Measurements from ENCODE around the gene FAM185A.
"Not testable (repeated sequence)": the region's sequence is repeated elsewhere in the genome, so short reads cannot be mapped to it uniquely, and the experiment has no call there.

Gene FAM185A

GRCh38 chr7:102748605-102749444 lies at the start of gene FAM185A:
FAM185A (plus strand) TSS chr7:102748999; CDS start chr7:102749208, 209 bp downstream.
- DNase-seq (ENCODE audit: low spot score), result peak; percentile 97

- DNase-seq (ENCODE audit: low spot score), result peak; percentile 0
Observed at GRCh38 chr7:102713011-102713690, 35.6 kb upstream of the FAM185A start.

DNA sequence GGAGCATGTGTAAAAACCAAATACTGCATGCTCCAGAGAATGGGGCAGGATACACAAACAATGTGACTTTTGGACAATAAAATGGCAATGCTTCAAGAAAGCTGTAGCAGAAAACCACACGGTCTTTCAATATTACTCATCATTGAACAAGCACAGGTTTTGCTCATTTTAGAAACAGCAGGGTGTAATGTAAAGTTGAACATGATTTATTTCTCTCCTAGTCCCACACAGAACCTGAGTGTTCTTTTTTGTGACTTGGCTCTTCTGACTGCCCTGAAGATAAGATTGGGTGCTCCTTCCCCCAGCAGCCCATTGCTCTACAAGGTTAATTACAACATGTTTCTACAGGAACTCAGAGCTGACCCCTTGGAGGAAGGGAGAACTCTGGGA lies 35.1 kb upstream of the FAM185A start:
- DNase-seq (ENCODE audit: low spot score), result not testable (repeated sequence)

DNA sequence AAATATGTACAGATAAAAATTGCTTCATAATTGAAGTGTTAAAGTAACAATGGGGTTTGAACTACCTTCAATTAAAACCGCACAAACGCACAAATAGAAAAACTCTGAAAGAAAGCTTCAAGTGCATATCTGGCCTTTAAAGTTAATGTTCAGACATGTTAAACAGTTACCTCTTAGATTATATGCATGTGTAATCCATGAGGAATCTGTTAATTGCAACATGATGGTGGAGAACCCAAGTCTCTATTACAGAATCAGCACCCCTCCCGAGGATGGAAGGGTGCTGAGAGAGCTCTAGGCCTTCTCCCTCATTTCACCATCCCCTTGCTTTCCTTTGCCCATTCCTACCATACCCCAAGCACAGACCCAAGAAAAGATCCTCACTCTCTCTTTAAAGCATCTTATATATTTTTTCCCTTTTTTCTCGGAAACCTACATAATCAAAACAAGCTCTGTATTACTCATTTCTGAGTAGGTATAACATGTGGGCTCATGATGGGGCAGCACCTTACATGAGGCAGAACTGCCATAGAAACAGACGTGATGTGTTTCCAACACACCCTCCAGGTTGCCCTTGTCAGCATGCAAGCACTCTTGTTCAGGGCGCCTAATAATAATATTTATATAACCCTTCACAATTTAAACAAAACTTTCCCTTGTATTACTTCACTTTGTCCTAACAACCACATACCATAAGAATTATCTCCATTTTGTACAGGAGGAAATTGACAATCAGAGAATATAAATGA lies 33.9 kb upstream of the FAM185A start:
- DNase-seq (ENCODE audit: low spot score), result not testable (repeated sequence)

- DNase-seq (ENCODE audit: low spot score), result not testable (repeated sequence)
Observed at GRCh38 chr7:102715718-102716117, 33.1 kb upstream of the FAM185A start.

DNA sequence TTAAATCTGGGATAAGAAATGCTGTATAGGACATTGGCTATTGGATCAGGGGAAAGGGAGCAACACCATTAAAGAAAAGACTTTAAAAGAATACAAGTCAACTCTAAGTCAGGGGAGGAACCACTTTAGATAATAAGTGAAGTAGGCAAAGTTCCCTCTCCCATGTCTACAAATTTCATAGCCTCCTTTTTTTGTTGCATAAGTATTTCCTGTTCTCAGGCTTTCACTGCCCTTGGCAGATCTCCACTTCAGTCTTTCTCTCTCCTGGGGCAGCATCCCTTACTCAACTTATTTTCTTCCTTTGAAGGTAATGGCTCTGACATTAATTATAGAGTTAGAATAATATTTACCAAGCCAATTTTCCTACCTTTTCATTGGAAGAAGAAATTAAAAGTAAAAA lies 30.3 kb upstream of the FAM185A start:
- not testable (repeated sequence) for DNase-seq (ENCODE audit: low spot score)

- DNase-seq (ENCODE audit: low spot score), result not testable (repeated sequence)
Observed at GRCh38 chr7:102726170-102726569, 22.6 kb upstream of the FAM185A start.

DNA sequence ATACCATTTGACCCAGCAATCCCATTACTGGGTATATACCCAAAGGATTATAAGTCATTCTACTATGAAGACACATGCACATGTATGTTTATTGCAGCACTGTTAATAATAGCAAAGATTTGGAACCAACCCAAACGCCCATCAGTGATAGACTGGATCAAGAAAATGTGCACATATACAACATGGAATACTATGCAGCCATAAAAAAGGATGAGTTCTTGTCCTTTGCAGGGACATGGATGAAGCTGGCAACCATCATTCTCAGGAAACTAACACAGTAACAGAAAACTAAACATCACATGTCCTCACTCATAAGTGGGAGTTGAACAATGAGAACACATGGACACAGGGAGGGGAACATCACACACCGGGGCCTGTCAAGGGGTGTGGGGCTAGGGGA lies 19.1 kb upstream of the FAM185A start:
- DNase-seq (ENCODE audit: low spot score), result not testable (repeated sequence)

GRCh38 chr7:102730431-102730830 lies 18.4 kb upstream of the FAM185A start:
- not testable (repeated sequence) for DNase-seq (ENCODE audit: low spot score)

DNA sequence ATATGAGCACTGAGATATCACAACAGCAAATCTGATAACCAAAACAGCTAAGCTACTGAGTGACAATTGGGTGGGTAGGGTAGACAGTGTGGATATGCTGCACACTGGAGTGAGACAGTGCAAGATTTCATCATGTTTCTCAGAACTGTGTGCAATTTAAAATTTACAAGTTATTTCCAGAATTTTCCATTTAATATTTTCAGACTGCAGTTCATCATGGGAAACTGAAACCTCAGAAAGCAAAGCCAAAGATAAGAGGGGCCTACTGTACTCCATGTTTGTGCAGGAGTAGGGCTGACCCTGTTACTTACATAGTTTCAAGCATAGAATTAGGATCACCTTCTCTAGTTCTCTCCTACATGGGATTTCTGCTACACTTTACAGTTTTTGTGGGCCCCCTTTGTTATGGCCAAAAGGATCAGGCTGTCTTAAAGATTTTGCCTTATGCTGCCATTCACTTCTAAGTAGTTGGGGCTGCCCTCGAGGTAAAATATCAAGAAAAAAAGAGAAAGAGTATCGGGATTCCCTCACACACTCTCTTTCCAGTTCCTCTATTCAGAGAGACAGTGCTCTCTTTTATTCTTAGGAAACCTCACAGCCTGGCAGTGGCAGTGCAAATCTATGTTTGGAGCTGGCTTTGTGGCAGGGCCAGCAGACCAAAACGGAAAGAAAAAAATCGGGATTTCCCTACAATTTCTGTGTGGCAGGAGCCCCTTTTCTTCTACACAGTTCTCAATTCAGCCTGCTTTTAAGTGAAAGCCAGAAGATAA lies 6.6 kb upstream of the FAM185A start:
- DNase-seq (ENCODE audit: low spot score), result not testable (repeated sequence)

DNA sequence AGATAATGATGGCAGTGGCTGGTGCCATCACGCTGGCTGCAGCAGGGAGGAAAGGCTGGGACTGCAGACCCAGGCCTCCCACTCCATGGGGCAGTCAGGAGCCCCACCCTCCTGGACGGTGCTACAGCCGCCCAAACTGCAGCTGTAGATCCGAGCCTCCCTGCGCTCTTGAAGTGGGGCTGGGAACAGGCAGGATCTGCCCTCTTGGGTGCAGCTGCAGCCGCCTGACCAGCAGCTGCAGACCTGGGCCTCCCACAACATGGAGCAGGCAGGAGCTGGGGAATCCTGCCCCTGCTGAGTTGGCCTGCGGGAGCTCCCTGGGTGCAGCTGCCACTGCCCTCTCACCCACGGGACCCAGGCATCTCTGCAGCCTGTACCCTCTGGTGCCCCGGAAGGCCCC lies 4.9 kb upstream of the FAM185A start:
- DNase-seq (ENCODE audit: low spot score), result not testable (repeated sequence)

DNA sequence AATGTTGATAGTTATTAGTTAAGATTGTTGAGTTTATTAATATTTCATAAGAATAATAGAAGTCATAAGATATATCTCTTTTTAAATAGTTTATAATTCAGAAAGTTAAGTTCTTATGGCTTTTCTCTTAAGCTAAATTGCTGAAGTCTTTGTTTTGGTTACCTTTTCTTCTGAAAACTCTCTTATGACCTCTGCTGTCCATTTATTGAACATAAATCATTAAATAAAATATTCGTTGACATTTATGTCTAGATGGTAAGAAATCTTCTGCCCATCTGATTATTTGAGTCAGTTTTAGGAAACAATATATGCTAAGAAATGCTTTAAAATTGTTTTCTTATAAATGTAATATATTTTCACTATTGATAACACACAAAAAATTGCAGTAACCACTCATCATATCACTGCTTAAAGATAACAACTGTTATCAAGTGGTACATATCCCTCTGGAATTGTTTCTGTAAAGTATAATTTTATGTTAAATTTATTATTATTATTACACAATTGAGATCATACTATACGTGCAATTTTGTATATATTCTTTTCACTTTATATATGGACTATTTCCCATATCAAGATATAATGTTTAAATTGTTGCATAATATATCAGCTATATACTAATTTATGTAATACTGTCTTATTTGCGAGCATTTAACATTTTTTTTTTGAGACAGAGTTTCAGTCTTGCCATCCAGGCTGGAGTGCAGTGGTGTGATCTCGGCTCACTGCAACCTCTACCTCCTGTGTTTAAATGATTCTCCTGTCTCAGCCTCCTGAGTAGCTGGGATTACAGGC lies 3.1 kb upstream of the FAM185A start:
- DNase-seq (ENCODE audit: low spot score), result not testable (repeated sequence)

- DNase-seq (ENCODE audit: low spot score), result not testable (repeated sequence)
Observed at GRCh38 chr7:102749445-102749786, 617 bp downstream of the FAM185A start.

DNA sequence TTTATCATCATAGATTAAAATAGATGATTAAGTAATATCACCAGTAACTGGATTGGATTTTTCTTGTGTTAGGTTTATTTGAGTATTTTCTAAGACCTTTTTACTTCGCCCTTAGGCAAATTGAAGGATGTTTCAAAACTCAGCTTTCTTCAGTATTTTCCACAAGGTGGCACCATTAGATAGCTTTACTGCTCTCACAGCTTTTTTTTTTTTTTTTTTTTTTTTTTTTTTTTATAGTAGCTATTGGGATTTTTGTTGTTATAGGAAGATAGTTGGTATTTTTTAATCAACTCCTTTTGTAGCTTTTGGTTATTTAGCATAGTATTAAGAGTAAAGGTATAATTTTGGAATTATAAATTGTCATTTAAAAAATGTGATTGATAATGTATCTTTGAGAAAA lies 9.4 kb downstream of the FAM185A start:
- DNase-seq (ENCODE audit: low spot score), result not testable (repeated sequence)

DNA sequence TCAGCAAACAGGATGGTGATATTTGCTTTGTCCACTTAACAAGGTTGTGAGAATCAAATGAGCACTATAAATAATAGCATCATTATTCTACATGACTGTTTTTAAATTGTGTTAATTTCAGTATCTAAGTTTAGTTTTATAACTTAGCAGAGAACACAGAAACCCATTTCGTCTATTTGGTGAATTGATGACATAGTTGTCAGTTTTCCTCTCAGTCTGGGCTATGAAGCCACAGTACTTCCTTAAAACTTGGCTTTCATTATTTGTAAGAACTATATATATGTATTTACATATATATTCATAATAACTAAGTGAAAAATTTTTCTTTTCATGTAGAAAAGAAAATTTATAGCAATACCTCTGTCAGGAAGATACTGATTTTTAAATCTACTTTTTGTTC lies 11.1 kb downstream of the FAM185A start:
- DNase-seq (ENCODE audit: low spot score), result not testable (repeated sequence)

DNA sequence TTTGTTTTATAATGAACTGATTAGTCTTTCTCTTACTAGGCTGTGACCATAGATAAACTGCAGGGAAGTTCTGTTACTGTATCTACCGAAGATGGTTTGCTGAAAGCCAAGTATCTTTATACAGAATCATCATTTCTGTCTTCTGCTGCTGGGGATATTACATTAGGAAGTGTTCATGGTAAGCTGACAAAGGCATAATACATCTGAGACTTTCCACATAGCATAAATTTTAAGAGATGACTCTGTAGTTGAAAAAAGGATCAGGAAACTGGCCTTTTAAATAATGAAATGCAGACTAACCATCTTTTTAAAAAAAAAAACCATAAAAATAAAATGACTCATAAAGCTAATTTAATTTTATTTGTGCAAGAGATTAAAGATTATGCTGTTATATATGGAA lies 12.4 kb downstream of the FAM185A start:
- DNase-seq (ENCODE audit: low spot score), result not testable (repeated sequence)

GRCh38 chr7:102763295-102763905 lies 14.6 kb downstream of the FAM185A start:
- not testable (repeated sequence) for DNase-seq (ENCODE audit: low spot score)

- not testable (repeated sequence) for DNase-seq (ENCODE audit: low spot score)
Observed at GRCh38 chr7:102769657-102770192, 20.9 kb downstream of the FAM185A start.

DNA sequence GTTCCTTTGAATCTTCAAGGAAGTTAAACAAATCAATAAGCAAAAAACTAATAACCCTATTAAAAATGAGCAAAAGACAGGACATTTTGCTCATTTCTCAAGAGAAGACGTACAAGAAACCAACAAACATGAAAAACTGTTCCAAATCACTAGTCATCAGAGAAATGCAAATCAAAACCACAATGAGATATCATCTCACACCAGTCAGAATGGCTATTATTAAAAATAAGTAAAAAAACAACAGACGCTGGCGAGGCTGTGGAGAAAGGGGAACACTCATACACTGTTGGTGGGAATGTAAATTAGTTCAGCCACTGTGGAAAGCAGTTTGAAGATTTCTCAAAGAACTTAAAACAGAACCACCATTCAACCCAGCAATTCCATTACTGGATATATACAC lies 21.7 kb downstream of the FAM185A start:
- DNase-seq (ENCODE audit: low spot score), result not testable (repeated sequence)

DNA sequence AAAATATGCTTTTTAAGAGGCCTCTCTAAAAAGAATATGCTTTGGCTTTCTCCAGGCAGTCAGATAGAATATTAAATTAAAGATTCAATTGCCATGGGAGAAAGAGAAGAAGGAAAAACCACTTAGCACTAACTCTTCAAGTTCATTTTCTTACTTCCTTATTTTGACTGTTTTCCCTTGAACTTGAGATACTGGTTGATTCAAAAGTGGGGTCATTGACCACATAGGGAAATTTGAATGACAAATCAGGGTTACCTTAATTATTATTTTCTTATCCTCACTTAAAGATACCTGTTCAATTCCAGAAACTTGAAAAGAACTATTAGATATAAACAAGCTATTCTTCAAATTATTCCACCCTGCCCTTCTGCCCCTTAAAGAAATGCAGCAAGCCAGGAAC lies 27.4 kb downstream of the FAM185A start:
- DNase-seq (ENCODE audit: low spot score), result not testable (repeated sequence)
